Stimulated activated effector memory CD8-positive, alpha-beta T cell treated with anti-CD3 and anti-CD28 coated beads, Interleukin-12 subunit alpha, Interleukin-12 subunit beta, amount 100 ng/mL, for 72 hours (primary cell): Measurements from ENCODE around the gene HOXD3.

ENCODE experiments used
- ATAC-seq: fragments of 150-1000 bp; cut with Tn5 transposase; 2 replicates; pipeline ENCODE4 v1.10.0; 2021
- DNase-seq, 2 donors: peaks; one replicate each; pipeline ENCODE4 v3.0.0; 2021 to 2022; ENCODE audit warnings: low spot score in 2 of 2
- H3K27ac Mint-ChIP-seq: one replicate; pipeline ENCODE4 v1.8.0; 2022; ENCODE audit warnings: mild to moderate bottlenecking, mixed read lengths
- H3K36me3 Mint-ChIP-seq: one replicate; pipeline ENCODE4 v1.8.0; 2022; ENCODE audit warnings: mild to moderate bottlenecking, mixed read lengths
- H3K4me1 Mint-ChIP-seq: one replicate; pipeline ENCODE4 v1.8.0; 2022; ENCODE audit warnings: mixed read lengths
- H3K4me3 Mint-ChIP-seq: one replicate; pipeline ENCODE4 v1.8.0; 2022; ENCODE audit warnings: mild to moderate bottlenecking, mixed read lengths
- H3K9me3 Mint-ChIP-seq: one replicate; pipeline ENCODE4 v1.8.0; 2022; ENCODE audit warnings: mixed read lengths

HOXD3 gene

GRCh38 chr2:176128172-176128981 lies 28.7 kb upstream of the HOXD3 start:
- peak overlapping the region; percentile 44 for H3K4me3 Mint-ChIP-seq
- H3K36me3 Mint-ChIP-seq, result peaks cover 20% of the 10 kb centered on the region
- DNase-seq, result no peak
- no peak overlapping the region for H3K27ac Mint-ChIP-seq
- no peak for ATAC-seq
- H3K9me3 Mint-ChIP-seq, result no peaks in the 10 kb centered on the region
- peaks cover 37% of the 10 kb centered on the region for H3K4me1 Mint-ChIP-seq

DNA sequence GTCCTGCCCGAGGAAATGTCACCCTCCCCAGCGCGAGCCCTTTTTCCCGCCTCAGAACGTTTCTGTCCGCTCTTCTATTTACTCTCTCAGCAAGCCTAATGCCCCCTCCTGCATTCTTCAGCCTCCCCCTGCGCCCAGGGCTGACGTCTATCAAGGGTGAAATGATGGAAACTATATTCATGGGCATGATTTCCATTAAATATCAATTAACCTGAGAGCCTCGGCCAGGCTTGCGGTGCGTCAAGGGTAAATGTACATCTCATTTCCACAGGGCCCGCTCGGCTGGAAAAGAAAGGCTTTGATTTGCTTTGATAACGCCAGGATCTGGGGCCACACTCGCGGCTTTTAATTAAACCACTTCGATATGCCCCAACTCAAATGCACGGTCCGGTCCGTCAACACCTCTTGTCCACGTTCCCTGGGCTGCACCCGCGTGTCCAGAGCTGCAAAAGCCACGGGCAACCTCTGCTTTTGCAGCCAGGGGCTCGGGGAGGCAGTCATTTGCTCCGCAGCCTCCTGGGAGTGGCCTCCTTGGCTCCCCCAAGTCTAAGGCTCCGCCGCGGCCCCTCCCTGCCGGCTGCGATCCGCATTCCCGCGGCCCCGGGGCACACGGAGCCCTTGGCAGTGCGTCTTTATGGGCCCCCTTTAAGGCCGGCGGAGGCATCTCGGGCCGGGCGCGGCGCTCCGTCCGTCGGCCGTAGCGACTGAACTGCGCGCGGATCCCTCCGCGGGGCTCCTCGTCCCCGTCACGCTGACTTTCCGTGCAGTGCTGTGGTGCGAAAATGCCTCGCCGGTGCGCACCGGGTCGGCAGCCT lies 27.9 kb upstream of the HOXD3 start, which contains the start of gene HOXD8:
Gene HOXD8, plus strand, starts transcription at position 724 of the 815 bp plus-strand sequence. CDS start 662 bp downstream, outside the sequence.
- peak within 1 kb of the TSS; percentile 44 for H3K4me3 Mint-ChIP-seq
- no peak within 1 kb of the TSS for H3K27ac Mint-ChIP-seq
- DNase-seq (no peak), ATAC-seq (peak; percentile 39)
- peaks cover 30% of the 10 kb centered on the region for H3K4me1 Mint-ChIP-seq
- no peaks in the 10 kb centered on the region for H3K9me3 Mint-ChIP-seq
- H3K36me3 Mint-ChIP-seq, result peaks cover 16% of the 10 kb centered on the region

GRCh38 chr2:176129813-176130146 lies 27.3 kb upstream of the HOXD3 start:
- peaks cover 30% of the 10 kb centered on the region for H3K4me1 Mint-ChIP-seq
- DNase-seq (no peak), ATAC-seq (no peak)
- no peak overlapping the region for H3K27ac Mint-ChIP-seq
- H3K4me3 Mint-ChIP-seq, result peak overlapping the region; percentile 44
- no peaks in the 10 kb centered on the region for H3K9me3 Mint-ChIP-seq
- H3K36me3 Mint-ChIP-seq, result peaks cover 16% of the 10 kb centered on the region

DNA sequence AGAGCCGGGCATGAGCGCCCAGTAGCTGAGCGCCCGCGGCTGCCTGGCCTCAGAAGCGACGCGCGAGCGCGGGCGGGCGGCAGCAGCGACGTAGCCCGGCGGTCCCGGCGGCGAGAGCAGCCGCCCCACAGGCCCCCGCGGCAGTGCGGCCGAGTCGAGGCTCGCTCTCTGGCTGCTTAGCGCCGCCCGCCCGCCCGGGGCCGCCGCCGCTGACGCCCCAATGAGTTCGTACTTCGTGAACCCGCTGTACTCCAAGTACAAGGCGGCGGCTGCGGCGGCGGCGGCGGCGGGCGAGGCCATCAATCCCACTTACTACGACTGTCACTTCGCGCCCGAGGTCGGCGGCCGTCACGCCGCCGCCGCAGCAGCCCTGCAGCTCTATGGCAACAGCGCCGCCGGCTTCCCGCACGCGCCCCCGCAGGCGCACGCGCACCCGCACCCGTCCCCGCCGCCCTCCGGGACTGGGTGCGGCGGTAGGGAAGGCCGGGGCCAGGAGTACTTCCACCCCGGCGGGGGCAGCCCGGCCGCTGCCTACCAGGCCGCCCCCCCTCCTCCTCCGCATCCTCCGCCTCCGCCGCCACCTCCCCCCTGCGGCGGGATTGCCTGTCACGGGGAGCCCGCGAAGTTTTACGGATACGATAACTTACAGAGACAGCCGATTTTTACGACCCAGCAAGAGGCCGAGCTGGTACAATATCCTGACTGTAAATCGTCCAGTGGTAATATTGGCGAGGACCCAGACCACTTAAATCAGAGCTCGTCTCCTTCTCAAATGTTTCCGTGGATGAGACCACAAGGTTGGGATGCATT lies 26.8 kb upstream of the HOXD3 start:
- peak; percentile 58 for ATAC-seq
- peaks cover 18% of the 10 kb centered on the region for H3K36me3 Mint-ChIP-seq
- peak overlapping the region; percentile 44 for H3K4me3 Mint-ChIP-seq
- DNase-seq, result no peak
- no peak overlapping the region for H3K27ac Mint-ChIP-seq
- H3K4me1 Mint-ChIP-seq, result peaks cover 32% of the 10 kb centered on the region
- H3K9me3 Mint-ChIP-seq, result no peaks in the 10 kb centered on the region

GRCh38 chr2:176130957-176131847 lies 25.9 kb upstream of the HOXD3 start:
- Mint-ChIP-seq H3K4me1 (peaks cover 41% of the 10 kb centered on the region), H3K36me3 (peaks cover 26% of the 10 kb centered on the region), H3K4me3 (peak overlapping the region; percentile 44), H3K9me3 (no peaks in the 10 kb centered on the region), H3K27ac (no peak overlapping the region)
- ATAC-seq (no peak), DNase-seq (no peak)

DNA sequence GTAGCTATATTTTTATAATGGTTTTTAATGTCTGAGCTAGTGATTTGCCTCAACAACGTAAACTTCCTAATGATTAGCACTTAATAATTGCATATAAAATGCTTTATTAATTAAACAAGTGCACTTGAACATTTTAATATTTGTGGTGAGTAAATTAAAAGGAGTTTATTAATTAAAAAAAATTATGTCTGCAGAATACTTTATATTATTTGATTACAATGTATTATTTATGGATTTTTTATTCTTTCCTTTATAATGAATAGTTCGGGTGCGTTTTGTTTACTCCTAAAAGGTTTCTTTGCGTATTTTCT lies 25.3 kb upstream of the HOXD3 start:
- Mint-ChIP-seq H3K9me3 (no peaks in the 10 kb centered on the region), H3K4me3 (peak overlapping the region; percentile 68), H3K27ac (no peak overlapping the region), H3K36me3 (peaks cover 26% of the 10 kb centered on the region), H3K4me1 (peaks cover 42% of the 10 kb centered on the region)
- DNase-seq (no peak), ATAC-seq (no peak)

GRCh38 chr2:176132205-176133171 lies 24.6 kb upstream of the HOXD3 start:
- Mint-ChIP-seq H3K27ac (no peak overlapping the region), H3K4me3 (peak overlapping the region; percentile 68), H3K4me1 (peaks cover 42% of the 10 kb centered on the region), H3K36me3 (peaks cover 26% of the 10 kb centered on the region), H3K9me3 (no peaks in the 10 kb centered on the region)
- ATAC-seq, result no peak
- DNase-seq, result no peak

DNA sequence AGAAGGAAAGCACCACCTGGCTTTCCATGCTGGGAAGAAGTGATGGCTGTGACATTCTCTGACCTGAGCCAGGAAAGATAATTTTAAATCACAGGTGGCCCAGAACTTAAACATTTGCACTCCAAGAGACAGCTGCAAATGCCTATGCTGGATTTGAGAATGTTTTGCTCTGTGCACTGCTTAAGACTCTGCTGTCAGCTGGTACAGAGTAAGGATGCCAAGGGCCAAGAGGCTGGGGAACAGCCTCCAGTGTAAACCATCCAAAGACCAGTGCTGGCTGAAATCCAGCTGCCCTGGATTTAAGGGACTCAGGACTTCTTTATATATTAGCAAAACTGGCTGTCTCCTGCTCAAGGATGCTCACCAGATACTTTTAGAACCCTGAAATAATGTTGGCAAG lies 23.7 kb upstream of the HOXD3 start:
- H3K27ac Mint-ChIP-seq, result no peak overlapping the region
- DNase-seq (no peak), ATAC-seq (no peak)
- no peaks in the 10 kb centered on the region for H3K9me3 Mint-ChIP-seq
- H3K4me3 Mint-ChIP-seq, result no peak overlapping the region
- peaks cover 40% of the 10 kb centered on the region for H3K4me1 Mint-ChIP-seq
- peaks cover 21% of the 10 kb centered on the region for H3K36me3 Mint-ChIP-seq

GRCh38 chr2:176134035-176134434 lies 23.1 kb upstream of the HOXD3 start:
- Mint-ChIP-seq H3K36me3 (peaks cover 20% of the 10 kb centered on the region), H3K27ac (no peak overlapping the region), H3K4me1 (peaks cover 36% of the 10 kb centered on the region), H3K4me3 (no peak overlapping the region), H3K9me3 (no peaks in the 10 kb centered on the region)
- no peak for DNase-seq
- no peak for ATAC-seq

DNA sequence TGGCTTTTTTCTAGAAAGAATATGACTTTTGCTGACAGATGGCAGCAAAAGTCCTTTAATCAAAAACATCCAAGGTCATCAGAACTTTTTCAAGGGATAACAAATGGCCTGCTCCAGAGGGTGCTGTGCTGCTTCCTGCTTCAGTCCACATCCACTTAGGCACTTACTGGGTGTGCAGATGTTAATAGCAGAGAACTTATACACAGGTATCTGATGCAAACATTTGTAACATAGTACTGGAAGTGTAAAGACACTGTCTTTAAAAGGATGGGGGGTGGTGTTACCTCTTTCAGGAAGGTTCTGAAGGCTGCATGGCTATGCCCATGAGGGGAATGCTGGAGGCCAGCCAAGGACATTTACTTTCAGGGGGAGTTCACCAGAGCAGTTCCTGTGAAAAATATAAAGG lies 22.1 kb upstream of the HOXD3 start:
- ATAC-seq (no peak), DNase-seq (no peak)
- peaks cover 34% of the 10 kb centered on the region for H3K4me1 Mint-ChIP-seq
- peaks cover 20% of the 10 kb centered on the region for H3K36me3 Mint-ChIP-seq
- H3K4me3 Mint-ChIP-seq, result peak overlapping the region; percentile 48
- no peaks in the 10 kb centered on the region for H3K9me3 Mint-ChIP-seq
- no peak overlapping the region for H3K27ac Mint-ChIP-seq

DNA sequence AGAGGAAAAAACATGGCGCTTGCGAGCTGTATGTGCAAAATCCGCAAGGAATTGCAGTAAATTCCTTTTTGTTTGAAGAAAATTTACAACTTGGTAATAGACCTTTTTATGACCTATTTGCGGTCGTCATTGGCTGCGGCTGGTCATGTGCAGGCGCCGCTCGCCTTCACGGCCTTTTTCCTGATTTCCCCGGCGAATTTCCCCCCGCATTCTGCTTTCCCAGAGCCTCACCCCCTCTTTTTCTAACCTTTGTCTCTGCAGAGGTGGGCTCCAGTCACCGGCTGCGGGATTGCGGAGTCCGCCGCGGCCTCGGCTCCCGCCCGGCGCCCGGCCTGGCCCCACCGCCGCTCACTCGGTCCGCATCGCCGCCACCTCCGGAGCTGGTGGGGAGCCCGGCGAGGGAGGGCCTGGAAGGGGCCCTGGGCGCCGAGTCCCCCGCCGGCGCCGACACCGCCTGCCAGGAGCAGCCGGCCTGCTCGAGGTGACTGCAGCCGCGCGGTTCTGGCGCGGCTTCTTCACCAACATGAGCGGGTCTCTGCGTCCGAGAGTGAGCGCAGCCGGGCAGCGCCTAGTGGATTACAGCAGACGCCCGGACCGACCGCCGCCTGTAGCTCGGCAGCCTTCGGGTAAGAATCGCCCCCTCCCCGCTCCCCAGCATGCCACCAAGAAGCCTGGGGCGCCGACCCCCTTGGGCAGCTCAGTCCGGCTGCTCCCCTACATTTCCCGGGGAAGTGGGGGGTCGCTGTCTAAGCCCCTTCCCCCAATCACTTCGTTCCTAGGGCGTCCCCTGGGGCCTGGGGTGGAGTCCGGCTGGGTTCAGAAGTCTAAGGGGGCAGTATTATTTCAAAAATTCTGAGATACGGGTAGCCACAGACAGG lies 20.5 kb upstream of the HOXD3 start:
- no peak for ATAC-seq
- peaks cover 34% of the 10 kb centered on the region for H3K4me1 Mint-ChIP-seq
- H3K4me3 Mint-ChIP-seq, result peak overlapping the region; percentile 48
- H3K36me3 Mint-ChIP-seq, result peaks cover 9% of the 10 kb centered on the region
- no peak overlapping the region for H3K27ac Mint-ChIP-seq
- no peak for DNase-seq
- no peaks in the 10 kb centered on the region for H3K9me3 Mint-ChIP-seq

GRCh38 chr2:176137252-176137580 lies 19.9 kb upstream of the HOXD3 start:
- Mint-ChIP-seq H3K36me3 (peaks cover 9% of the 10 kb centered on the region), H3K9me3 (no peaks in the 10 kb centered on the region), H3K4me3 (no peak overlapping the region), H3K4me1 (peaks cover 33% of the 10 kb centered on the region), H3K27ac (no peak overlapping the region)
- no peak for ATAC-seq
- DNase-seq, result no peak

DNA sequence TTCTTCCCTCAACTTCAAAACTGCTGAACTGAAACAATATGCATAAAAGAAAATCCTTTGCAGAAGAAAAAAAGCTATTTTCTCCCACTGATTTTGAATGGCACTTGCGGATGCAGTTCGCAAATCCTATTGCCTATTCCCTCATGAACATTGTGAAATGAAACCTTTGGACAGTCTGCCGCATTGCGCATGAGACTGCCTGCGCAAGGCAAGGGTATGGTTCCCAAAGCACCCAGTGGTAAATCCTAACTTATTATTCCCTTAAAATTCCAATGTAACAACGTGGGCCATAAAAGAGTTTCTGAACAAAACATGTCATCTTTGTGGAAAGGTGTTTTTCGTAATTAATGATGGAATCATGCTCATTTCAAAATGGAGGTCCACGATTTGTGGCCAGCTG lies 19.2 kb upstream of the HOXD3 start:
- ATAC-seq, result no peak
- H3K27ac Mint-ChIP-seq, result no peak overlapping the region
- DNase-seq, result no peak
- H3K36me3 Mint-ChIP-seq, result peaks cover 9% of the 10 kb centered on the region
- H3K4me3 Mint-ChIP-seq, result no peak overlapping the region
- no peaks in the 10 kb centered on the region for H3K9me3 Mint-ChIP-seq
- H3K4me1 Mint-ChIP-seq, result peaks cover 26% of the 10 kb centered on the region
